HepG2 (cell line): ENCODE results near the gene PPP1R1B. TPM values are rescaled to one million over a fixed set of nuclear protein-coding genes. Genes with fewer than 3 reads are reported as not detected.

Experiments
- CENPT ChIP-seq: sonication (generic); formaldehyde crosslinking; IDR thresholded peaks from 2 replicates; pipeline ENCODE4 v1.8.0; 2022; ENCODE audit warnings: low read depth, mild to moderate bottlenecking, moderate library complexity, missing genetic modification reagents
- FOXA3 ChIP-seq: IDR thresholded peaks from 2 replicates; pipeline ENCODE4 v1.6.1; 2016; ENCODE audit warnings: missing genetic modification reagents, missing compliant biosample characterization
- HMGXB3 ChIP-seq: sonication (generic); formaldehyde crosslinking; IDR thresholded peaks from 2 replicates; pipeline ENCODE4 v1.4.0; 2020; ENCODE audit warnings: missing genetic modification reagents, borderline replicate concordance
- KMT2A ChIP-seq: sonication (generic); formaldehyde crosslinking; IDR thresholded peaks from 2 replicates; pipeline ENCODE4 v1.4.0; 2020; ENCODE audit warnings: missing genetic modification reagents
- KMT2B ChIP-seq: IDR thresholded peaks from 2 replicates; pipeline ENCODE4 v1.6.1; 2016; ENCODE audit warnings: missing genetic modification reagents, missing compliant biosample characterization
- MEF2D ChIP-seq: sonication (generic); formaldehyde crosslinking; IDR thresholded peaks from 2 replicates; pipeline ENCODE4 v1.5.1; 2020; ENCODE audit warnings: mild to moderate bottlenecking, missing genetic modification reagents
- MEIS2 ChIP-seq: sonication (generic); formaldehyde crosslinking; IDR thresholded peaks from 2 replicates; pipeline ENCODE4 v1.9.0; 2021; ENCODE audit warnings: mild to moderate bottlenecking, missing genetic modification reagents
- MIER2 ChIP-seq: IDR thresholded peaks from 2 replicates; pipeline ENCODE4 v1.6.1; 2016; ENCODE audit warnings: missing biosample characterization, missing genetic modification reagents
- MIXL1 ChIP-seq: IDR thresholded peaks from 2 replicates; pipeline ENCODE4 v1.6.1; 2016
- NCOA2 ChIP-seq: sonication (generic); formaldehyde crosslinking; IDR thresholded peaks from 2 replicates; pipeline ENCODE4 v1.8.0; 2022; ENCODE audit warnings: inconsistent platforms
- RFXAP ChIP-seq: sonication (generic); formaldehyde crosslinking; IDR thresholded peaks from 2 replicates; pipeline ENCODE4 v1.4.0; 2020; ENCODE audit warnings: missing genetic modification reagents, borderline replicate concordance
- THAP11 ChIP-seq: IDR thresholded peaks from 2 replicates; pipeline ENCODE4 v1.6.1; 2016; ENCODE audit warnings: missing biosample characterization, missing genetic modification reagents
- ZNF124 ChIP-seq: sonication (generic); formaldehyde crosslinking; IDR thresholded peaks from 2 replicates; pipeline ENCODE4 v1.4.0; 2020; ENCODE audit warnings: missing genetic modification reagents
- ZNF3 ChIP-seq: IDR thresholded peaks from 2 replicates; pipeline ENCODE4 v1.7.0; 2017; ENCODE audit warnings: inconsistent platforms
- ZNF484 ChIP-seq: sonication (generic); formaldehyde crosslinking; IDR thresholded peaks from 2 replicates; pipeline ENCODE4 v1.5.1; 2020; ENCODE audit warnings: mild to moderate bottlenecking, low read depth, missing genetic modification reagents, borderline replicate concordance
- polyA plus RNA-seq, 8 experiments: library from polyadenylated mRNA; depleted of rRNA in 3 of 8; stranded (reverse) in 7 of 8; unstranded in 1 of 8; fragments of >200 nt; fragmentation: Illumina TruSeq in 4 of 8; extraction: Trizol in 4 of 8; gene quantifications; 2 replicates each; pipeline versions ENCODE4 v1.2.1 to v1.2.3, GENCODE V29; 2011 to 2016; ENCODE audit warnings: low read depth in 4 of 8, missing spikeins in 1 of 8, mixed read lengths in 1 of 8; ENCODE audit not compliant: insufficient read depth in 1 of 8
- total RNA-seq, 5 experiments: library from RNA; depleted of rRNA; stranded (reverse); fragments of >200 nt; fragmentation: Illumina TruSeq; extraction: Trizol; gene quantifications; 2 replicates each; pipeline ENCODE4 v1.2.3, GENCODE V29; 2016; ENCODE audit warnings: low read depth in 1 of 5
- TF ChIP-seq, protein P1 (sequence below): IDR thresholded peaks from 2 replicates; pipeline ENCODE4 v1.6.1; 2016; ENCODE audit warnings: missing biosample characterization, missing genetic modification reagents, low read depth
- TF ChIP-seq, protein P2 (sequence below): sonication (generic); formaldehyde crosslinking; IDR thresholded peaks from 2 replicates; pipeline ENCODE4 v1.4.0; 2020; ENCODE audit warnings: missing genetic modification reagents; ENCODE audit errors: not compliant biosample characterization
- TF ChIP-seq, protein P3 (sequence below): conservative IDR thresholded peaks from 2 replicates; pipeline ENCODE4 v1.6.1; 2018; ENCODE audit warnings: missing genetic modification reagents

The PPP1R1B gene
- total and polyA plus RNA-seq, 2 of the 13 experiments (the other 11 are each of a cell fraction or from before 2014, with no cell fraction given): 0.08 TPM; not detected in 1

DNA sequence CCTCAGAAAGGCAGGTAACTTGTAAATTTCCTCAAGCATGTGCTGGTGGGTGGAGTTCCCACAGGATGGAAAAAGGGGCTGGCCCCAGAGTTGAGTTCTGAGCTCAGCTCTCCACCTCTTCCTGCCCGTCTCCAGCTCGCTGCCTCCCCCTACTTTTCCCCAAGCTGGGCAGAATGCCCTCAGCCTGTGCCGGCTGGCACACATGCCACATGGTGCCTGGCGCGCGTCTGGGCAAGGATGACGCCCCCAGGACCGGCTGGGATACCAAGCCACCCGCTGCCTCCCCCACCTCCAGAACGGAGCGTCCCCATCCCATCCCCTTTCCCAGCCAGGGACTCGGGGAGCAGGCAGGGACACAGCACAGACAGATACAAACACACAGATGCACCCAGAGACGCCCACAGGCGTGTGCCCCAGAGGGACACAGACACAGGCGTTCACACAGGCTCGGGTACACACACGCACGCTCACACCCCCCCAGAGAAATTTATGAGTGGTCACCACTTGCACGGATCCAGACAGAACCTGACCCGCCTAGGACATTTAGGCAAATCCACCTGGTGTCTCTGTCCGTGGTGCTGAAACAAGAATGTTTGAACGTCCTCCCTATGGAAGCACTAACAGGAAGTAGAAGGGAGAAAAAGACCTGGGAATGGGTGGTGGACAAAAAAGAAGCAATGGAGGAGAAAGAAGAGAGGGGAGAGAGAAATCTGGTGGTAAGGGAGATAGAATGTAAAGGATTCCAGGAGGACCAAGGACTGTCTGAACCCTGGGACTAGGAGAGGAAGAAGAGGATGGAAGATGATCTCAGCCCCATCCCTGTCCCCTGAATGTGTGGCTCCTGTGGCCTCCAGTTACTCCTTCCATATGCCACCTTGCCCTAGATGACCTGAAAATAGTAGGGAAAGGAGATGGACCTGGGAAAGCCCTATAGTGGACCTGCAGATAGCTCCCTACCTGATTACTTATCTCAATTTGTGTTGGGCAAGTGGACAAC lies 34.5 kb upstream of the PPP1R1B start (continued):
- TF ChIP-seq CENPT (CRISPR knock-in tag): peak; percentile 54; the same call in 1 of the 2 replicates
- TF ChIP-seq, protein P1, sequence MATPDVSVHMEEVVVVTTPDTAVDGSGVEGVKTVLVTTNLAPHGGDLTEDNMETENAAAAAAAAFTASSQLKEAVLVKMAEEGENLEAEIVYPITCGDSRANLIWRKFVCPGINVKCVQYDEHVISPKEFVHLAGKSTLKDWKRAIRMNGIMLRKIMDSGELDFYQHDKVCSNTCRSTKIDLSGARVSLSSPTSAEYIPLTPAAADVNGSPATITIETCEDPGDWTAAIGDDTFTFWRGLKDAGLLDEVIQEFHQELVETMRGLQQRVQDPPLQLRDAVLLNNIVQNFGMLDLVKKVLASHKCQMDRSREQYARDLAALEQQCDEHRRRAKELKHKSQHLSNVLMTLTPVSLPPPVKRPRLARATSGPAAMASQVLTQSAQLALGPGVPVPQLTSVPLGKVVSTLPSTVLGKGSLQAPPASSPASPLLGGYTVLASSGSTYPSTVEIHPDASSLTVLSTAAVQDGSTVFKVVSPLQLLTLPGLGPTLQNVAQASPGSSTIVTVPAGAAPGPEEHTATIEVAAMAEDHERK: no peak
- peak; percentile 47; the same call in 1 of the 2 replicates for TF ChIP-seq MIXL1 (CRISPR knock-in tag)
- peak; percentile 77 for TF ChIP-seq KMT2B (CRISPR knock-in tag)
- TF ChIP-seq NCOA2: peak; percentile 54
- TF ChIP-seq, protein P2, sequence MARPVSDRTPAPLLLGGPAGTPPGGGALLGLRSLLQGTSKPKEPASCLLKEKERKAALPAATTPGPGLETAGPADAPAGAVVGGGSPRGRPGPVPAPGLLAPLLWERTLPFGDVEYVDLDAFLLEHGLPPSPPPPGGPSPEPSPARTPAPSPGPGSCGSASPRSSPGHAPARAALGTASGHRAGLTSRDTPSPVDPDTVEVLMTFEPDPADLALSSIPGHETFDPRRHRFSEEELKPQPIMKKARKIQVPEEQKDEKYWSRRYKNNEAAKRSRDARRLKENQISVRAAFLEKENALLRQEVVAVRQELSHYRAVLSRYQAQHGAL (CRISPR knock-in tag): peak; percentile 55
- TF ChIP-seq ZNF124 (CRISPR knock-in tag): peak; percentile 81; the same call in 1 of the 2 replicates
- TF ChIP-seq MEF2D (CRISPR knock-in tag): peak; percentile 42; the same call in 1 of the 2 replicates
- TF ChIP-seq ZNF484 (CRISPR knock-in tag): no peak
- peak; percentile 33; the same call in 1 of the 2 replicates for TF ChIP-seq RFXAP (CRISPR knock-in tag)
- TF ChIP-seq ZNF3 (CRISPR knock-in tag): no peak
- TF ChIP-seq MIER2 (CRISPR knock-in tag): peak; percentile 98
- TF ChIP-seq, protein P3, sequence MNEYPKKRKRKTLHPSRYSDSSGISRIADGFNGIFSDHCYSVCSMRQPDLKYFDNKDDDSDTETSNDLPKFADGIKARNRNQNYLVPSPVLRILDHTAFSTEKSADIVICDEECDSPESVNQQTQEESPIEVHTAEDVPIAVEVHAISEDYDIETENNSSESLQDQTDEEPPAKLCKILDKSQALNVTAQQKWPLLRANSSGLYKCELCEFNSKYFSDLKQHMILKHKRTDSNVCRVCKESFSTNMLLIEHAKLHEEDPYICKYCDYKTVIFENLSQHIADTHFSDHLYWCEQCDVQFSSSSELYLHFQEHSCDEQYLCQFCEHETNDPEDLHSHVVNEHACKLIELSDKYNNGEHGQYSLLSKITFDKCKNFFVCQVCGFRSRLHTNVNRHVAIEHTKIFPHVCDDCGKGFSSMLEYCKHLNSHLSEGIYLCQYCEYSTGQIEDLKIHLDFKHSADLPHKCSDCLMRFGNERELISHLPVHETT (CRISPR knock-in tag): 0 out of 2 replicates have a peak, but pooled peaks have one; percentile 34
- peak; percentile 68; the same call in 1 of the 2 replicates for TF ChIP-seq HMGXB3
- TF ChIP-seq FOXA3 (CRISPR knock-in tag): peak; percentile 39; the same call in 1 of the 2 replicates
- 0 out of 2 replicates have a peak, but pooled peaks have one; percentile 37 for TF ChIP-seq KMT2A (CRISPR knock-in tag)
- 0 out of 2 replicates have a peak, but pooled peaks have one; percentile 27 for TF ChIP-seq MEIS2
- peak; percentile 43; the same call in 1 of the 2 replicates for TF ChIP-seq THAP11
